GM12875 (cell line): Measurements from ENCODE around the gene VPS35L.
"Not testable (repeated sequence)": the region's sequence is repeated elsewhere in the genome, so short reads cannot be mapped to it uniquely, and the experiment has no call there.

Experiments
- H3K4me3 ChIP-seq: one replicate; pipeline ENCODE4 v1.5.1; 2011; ENCODE audit warnings: low read depth, low read length, control low read depth
- CTCF ChIP-seq: IDR thresholded peaks from 2 replicates; pipeline ENCODE4 v1.5.1; 2011; ENCODE audit warnings: low read depth, mild to moderate bottlenecking, control low read depth, inconsistent platforms, low read length, moderate library complexity, borderline replicate concordance; ENCODE audit not compliant: insufficient read depth

The VPS35L gene

DNA sequence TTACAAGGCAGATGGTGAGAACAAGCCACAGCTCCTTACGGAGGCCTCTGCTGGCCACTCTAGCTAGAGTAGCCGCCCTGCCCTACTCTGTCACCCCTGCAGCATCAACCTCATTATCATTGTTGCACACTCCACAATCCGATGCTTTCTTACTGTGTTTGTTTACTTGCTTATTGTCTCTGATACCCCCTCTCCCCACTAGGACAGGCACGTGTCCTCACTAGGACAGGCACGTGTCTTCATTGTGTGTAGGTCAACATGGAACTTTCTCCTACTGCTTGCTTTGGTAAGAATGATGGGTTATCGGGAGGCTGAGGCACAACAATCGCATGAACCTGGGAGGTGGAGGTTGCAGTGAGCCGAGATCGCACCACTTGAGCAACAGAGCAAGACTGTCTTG is 98.6 kb downstream of the VPS35L start:
- no peak for TF ChIP-seq CTCF
- no peak overlapping the region for H3K4me3 ChIP-seq

GRCh38 chr16:19655242-19655777 is 99.8 kb downstream of the VPS35L start:
- TF ChIP-seq CTCF: no peak
- no peak overlapping the region for H3K4me3 ChIP-seq

DNA sequence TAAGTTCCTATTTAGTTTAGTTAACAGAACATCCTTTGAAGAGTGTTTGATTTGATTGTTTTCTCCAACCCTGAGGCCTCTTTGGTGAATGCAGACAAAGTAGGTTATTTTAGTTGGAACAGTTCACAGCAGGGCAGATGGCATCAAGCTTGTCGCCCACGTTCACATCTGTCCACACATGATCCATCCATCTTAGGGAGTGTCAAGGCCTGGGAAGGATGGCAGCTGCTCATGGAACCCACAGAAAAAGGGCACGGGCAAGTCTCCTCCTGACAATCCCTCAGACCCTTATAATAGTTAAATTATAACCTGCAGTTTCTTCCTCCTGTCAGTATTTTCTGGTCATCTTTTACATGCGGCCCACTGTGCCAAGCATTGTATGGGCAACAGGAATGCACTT is 102.3 kb downstream of the VPS35L start:
- no peak for TF ChIP-seq CTCF

GRCh38 chr16:19659554-19659953 is 104.1 kb downstream of the VPS35L start:
- no peak for TF ChIP-seq CTCF
- no peak overlapping the region for H3K4me3 ChIP-seq

More for the DNA sequence above, 102.3 kb downstream of the VPS35L start:
- no peak overlapping the region for H3K4me3 ChIP-seq

GRCh38 chr16:19660432-19660831 is 104.9 kb downstream of the VPS35L start:
- TF ChIP-seq CTCF: no peak
- no peak overlapping the region for H3K4me3 ChIP-seq

- no peak for TF ChIP-seq CTCF
- no peak overlapping the region for H3K4me3 ChIP-seq
Measured at GRCh38 chr16:19662351-19662750, 106.8 kb downstream of the VPS35L start.

DNA sequence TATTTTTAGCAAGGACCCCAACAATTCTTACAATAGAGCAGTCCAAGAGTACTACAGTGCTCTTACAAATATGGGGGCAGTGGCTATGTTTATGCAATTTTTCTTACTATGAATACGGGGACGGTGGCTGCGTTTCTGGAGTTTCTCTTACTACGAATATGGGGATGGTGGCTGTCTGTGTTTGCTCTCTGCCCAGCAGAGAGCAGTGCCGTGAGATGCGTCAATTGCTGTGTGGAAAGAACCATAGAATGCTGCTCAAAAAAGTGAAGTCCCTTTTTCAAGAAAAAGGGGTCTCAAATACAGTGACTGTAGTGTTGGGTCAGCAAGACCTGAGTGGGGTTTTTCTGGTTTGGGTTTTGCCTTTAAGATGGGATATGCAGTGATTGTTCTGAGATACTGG is 108.7 kb downstream of the VPS35L start:
- H3K4me3 ChIP-seq: no peak overlapping the region
- TF ChIP-seq CTCF: no peak

- H3K4me3 ChIP-seq: not testable (repeated sequence)
Measured at GRCh38 chr16:19665313-19665712, 109.8 kb downstream of the VPS35L start.
